Endothelial cell of hepatic sinusoid (primary cell): Measurements from ENCODE around the gene RNF149.
"Not testable (repeated sequence)": the region's sequence is repeated elsewhere in the genome, so short reads cannot be mapped to it uniquely, and the experiment has no call there.

Source experiments
- in situ Hi-C: cut with HindIII; loops from 2 replicates; pipeline ENCODE4 v1.10.0; 2017; ENCODE audit warnings: low sequenced_read_pairs

RNF149 gene

DNA sequence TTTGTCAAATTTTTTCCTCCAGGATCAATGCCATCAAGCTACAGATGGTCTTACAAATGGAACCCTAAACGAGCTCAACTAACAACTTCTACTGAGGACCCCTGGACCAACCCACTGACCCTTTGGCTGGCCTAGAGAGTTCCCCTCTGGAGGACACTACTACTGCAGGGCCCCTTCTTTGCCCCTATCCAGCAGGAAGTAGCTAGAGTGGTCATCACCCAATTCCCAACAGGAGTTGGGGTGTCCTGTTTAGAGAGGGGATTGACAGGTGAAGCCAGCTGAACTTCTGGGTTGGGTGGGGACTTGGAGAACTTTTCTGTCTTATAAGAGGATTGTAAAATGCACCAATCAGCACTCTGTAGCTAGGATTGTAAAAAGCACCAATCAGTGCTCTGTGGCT, 72.5 kb downstream of the RNF149 start:
- in situ Hi-C loops: not testable (repeated sequence)

DNA sequence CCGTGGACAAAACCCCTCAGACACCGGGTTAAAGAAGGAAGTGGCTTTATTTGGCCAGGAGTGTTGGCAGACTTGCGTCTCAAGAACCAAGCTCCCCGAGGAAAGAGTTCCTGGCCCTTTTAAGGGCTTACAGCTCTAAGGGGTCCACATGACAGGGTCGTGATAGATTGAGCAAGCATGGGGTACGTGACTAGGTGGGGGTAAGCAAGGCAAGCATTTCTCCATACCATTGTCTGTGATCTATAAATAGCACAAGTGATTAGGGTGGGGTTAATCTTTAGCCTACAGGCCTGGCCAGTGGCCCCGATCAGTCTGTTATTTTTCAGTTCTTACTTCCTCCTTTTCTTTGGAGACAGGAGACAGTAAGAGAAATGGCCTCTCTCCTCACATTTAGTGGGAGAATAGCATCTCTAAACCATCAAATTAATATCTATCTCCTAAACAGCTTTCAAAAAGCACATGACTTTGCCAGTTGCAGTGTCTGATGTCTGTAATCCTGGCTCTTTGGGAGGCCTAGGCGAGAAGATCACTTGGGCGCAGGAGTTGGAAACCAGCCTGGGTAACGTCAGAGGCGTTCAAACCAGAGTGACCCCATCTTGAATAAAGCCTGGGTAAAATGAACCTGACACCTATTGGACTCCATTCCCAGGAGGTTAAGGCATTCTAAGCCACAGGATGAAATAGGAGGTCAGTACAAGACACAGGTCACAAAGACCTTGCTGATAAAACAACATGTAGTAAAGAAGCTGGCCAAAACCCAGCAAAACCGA, 74.1 kb downstream of the RNF149 start:
- in situ Hi-C loops: no loop called here

DNA sequence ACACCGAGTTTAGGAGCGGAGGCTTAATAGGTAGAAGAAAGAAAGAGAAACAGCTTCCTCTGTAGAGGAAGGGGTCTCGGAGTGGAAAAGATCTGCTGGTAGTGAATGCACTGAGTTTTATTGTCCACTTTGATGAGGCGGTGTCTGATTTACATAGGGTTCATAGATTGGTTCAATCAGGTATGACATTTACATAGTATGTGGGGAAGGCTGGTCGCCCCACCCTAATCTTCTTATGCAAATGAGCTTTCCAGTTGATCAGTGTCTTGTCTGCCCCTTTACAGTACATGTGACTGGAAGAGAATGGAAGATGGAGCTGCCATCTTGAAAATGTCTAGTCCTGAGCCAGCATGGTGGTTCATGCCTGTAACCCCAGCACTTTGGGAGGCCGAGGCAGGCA, 75.7 kb downstream of the RNF149 start:
- in situ Hi-C loops: no loop called here

DNA sequence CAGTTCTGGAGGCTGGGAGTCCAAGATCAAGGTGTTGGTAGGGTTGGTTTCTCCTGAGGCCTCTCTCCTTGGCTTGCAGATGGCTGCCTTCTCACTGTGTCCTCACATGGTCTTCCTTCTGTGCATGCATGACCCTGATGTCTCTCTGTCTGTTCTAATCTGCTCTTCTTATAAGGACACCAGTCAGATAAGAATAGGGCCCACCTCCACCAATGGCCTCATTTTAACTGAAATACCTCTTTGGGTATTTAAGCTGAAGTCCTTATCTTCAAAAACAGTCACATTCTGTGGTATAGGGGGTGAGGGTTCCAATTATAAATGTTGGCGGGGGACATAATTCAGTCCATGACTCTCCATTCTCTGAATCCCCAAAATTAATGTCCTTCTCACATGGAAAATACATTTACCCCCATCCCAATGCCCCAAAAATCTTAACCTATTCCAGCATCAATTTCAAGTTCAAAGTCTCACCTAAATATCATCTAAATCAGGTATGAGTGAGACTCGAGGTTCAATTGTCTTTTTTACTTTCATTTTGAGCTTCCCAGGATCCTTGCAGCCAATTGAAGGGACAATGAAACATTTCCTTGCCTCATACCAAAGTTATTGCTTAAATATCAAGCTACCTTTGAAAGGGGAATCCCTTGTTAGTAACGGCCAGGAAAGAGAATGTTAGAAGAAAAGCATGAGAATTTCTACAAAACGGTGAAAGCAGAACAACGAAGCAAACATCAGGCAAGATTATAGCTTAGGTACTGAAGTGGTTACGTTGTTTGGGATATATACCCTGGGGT, 76.4 kb downstream of the RNF149 start:
- in situ Hi-C loops: no loop called here

DNA sequence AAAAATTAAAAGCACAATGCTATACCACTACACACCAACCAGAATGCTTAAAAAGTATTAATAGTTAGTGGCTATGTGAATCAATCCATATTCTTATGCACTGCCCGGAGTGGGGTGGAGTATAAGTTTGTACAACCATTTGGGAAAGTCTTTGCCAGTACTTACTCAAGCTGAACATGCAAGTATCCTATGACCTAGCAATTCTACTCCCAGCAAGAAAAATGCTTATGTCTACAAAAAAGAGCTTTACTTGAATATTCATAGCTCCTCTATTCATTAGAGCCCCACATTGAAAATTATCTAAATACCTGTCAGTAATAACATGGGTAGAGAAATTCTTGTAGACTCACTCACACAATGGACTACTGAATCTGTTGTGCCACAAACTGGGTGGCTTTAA, 77.3 kb downstream of the RNF149 start:
- in situ Hi-C loops: no loop called here

DNA sequence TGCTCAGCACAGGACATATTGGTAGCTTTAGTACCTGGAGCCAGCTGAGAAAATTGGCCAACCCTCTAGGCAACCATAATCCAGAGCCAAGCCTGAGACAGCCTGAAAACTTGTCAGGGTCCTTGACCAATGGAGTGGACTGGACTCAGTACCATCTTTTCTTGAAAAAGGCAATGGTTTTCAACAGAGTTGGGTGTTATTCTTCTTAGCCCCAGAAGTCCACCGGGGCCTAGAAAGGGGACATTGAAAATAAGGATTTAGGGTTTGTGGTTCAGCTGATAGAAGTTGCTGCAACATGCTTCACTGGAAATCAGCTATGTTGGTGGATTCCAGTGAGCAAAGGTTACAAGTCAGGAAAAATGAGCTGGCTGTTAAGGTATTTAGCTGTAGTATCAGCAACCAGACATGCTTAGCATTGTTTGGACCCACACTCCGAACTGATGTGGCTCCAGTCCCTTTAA, 77.9 kb downstream of the RNF149 start:
- in situ Hi-C loops: no loop called here
